Measurements from ENCODE around the gene DAW1. TPM values are rescaled to one million over a fixed set of nuclear protein-coding genes. Genes with fewer than 3 reads are reported as not detected.

DAW1 gene
- total and polyA plus RNA-seq, 10 of the 15 experiments (the other 5 are each of a cell fraction or from before 2014, with no cell fraction given), result 0.04 TPM; not detected in 9

- Histone ChIP-seq H2AFZ (ENCODE audit: control insufficient read depth, low read depth, low read length) (no peak overlapping the region), H3K4me3 (no peak overlapping the region), H3K9me3 (replicated peaks; ENCODE audit: control insufficient read depth, insufficient read depth, low read length) (no peaks in the 10 kb centered on the region; the same call in 2 of the 3 replicates), H3K79me2 (ENCODE audit: control insufficient read depth, insufficient read depth, low read length) (no peaks in the 10 kb centered on the region), H3K4me1 (ENCODE audit: control insufficient read depth, insufficient read depth, low read length) (no peaks in the 10 kb centered on the region), H3K9ac (ENCODE audit: control insufficient read depth, insufficient read depth, low read length) (no peak overlapping the region), H3K27ac (ENCODE audit: control insufficient read depth, insufficient read depth) (no peak overlapping the region), H3K36me3 (ENCODE audit: control insufficient read depth in 2 of 2, insufficient read depth in 2 of 2, low read length in 1 of 2) (no peaks in the 10 kb centered on the region), H3K27me3 (replicated peaks in 1 of 2; ENCODE audit: control insufficient read depth in 2 of 2, insufficient read depth in 2 of 2, low read length in 1 of 2) (no peaks in the 10 kb centered on the region), H4K20me1 (ENCODE audit: control insufficient read depth, insufficient read depth) (no peaks in the 10 kb centered on the region), H3K4me2 (ENCODE audit: control insufficient read depth, insufficient read depth) (no peak overlapping the region)
- FAIRE-seq, result peak; percentile 44
- ChIA-PET SMC1A (ENCODE audit: uncharacterized antibody, unreplicated experiment) (interaction anchor here (7.8 kb wide), 1 partner anchor 73 kb away, joined by 62 read pairs; no protein-coding TSS in a partner anchor), POLR2A (interaction anchor here (1.4 kb wide), 1 partner anchor 12 kb away, joined by 3 read pairs; no protein-coding TSS in a partner anchor), CTCF (interaction anchor here (1.4 to 3.9 kb wide), 3 partner anchors 72 to 196 kb away, joined by 4 to 17 read pairs (median 10); no protein-coding TSS in a partner anchor), RAD21 (ENCODE audit: unreplicated experiment) (interaction anchor here (1.1 to 3.2 kb wide), 2 partner anchors 71 to 89 kb away, joined by 3 to 12 read pairs; no protein-coding TSS in a partner anchor)
- intact Hi-C loops (cut with micrococcal nuclease; ENCODE audit: unreplicated experiment) (loop anchor here (5.0 to 10.0 kb wide), 2 partner anchors 373 to 451 kb away; no protein-coding TSS in a partner anchor), in situ Hi-C loops (cut with MboI) (no loop called here)
- ATAC-seq, result peak; percentile 76
- BruUV-seq (replicated peaks), result no TSS peak
- 39% methylated on average over 3 of the region's 3 CpGs for WGBS (ENCODE audit: insufficient coverage, insufficient replicate concordance, low lambda C conversion rate, missing lambda C conversion rate)
- DNase-seq (ENCODE audit: low read depth, low spot score), result no peak
- TF ChIP-seq IKZF2 (IDR thresholded peaks at IDR 0.05) (no peak; a peak in 1 of 4 replicates), EGR1 (IDR thresholded peaks at IDR 0.05; ENCODE audit: borderline replicate concordance in 1 of 2, low read depth in 2 of 2, low read length in 2 of 2) (no peak), RAD51 (IDR thresholded peaks at IDR 0.05) (no peak), TCF7 (IDR thresholded peaks at IDR 0.05; ENCODE audit: borderline replicate concordance) (no peak), ZNF687 (IDR thresholded peaks at IDR 0.05) (peak; percentile 46; the same call in 1 of the 2 replicates), MEF2B (IDR thresholded peaks at IDR 0.05; ENCODE audit: partially characterized antibody, poor library complexity, severe bottlenecking) (no peak), RAD21 (IDR thresholded peaks at IDR 0.05; ENCODE audit: insufficient read depth, low read depth, low read length) (no peak), CUX1 (IDR thresholded peaks at IDR 0.05; ENCODE audit: insufficient replicate concordance, low read depth, low read length) (no peak), BHLHE40 (IDR thresholded peaks at IDR 0.05; ENCODE audit: borderline replicate concordance in 1 of 2, low read depth in 2 of 2, low read length in 1 of 2) (peak in 1 of 2 experiments; percentile 17; a peak in 1 of 4 replicates), NFIC (IDR thresholded peaks at IDR 0.05; ENCODE audit: low read depth, low read length) (no peak), RELB (IDR thresholded peaks at IDR 0.05; ENCODE audit: low read depth) (peak; percentile 75), ZNF384 (IDR thresholded peaks at IDR 0.05; ENCODE audit: borderline replicate concordance, low read depth, low read length) (peak; percentile 40; the same call in 1 of the 2 replicates)
These were observed 16.0 kb upstream of the DAW1 start for GRCh38 chr2:227855440-227855839.

Data from GM12878 (cell line).